Vagina (tissue), 2 donors: Measurements from ENCODE around the gene ST6GALNAC4.

Source experiments
- CTCF ChIP-seq, 3 experiments: fragments of 450-650 bp in 2 of 3; fragments of 200-600 bp in 1 of 3; sonication (generic) in 1 of 3; IDR thresholded peaks; one replicate each; pipeline ENCODE4 v1.5.1; 2017 to 2019; ENCODE audit warnings: antibody characterized with exemption in 3 of 3, mild to moderate bottlenecking in 2 of 3, moderate library complexity in 2 of 3
- POLR2A ChIP-seq, 2 donors: fragments of 450-650 bp; IDR thresholded peaks; one replicate each; pipeline ENCODE4 v1.6.1; 2017; ENCODE audit warnings: antibody characterized with exemption in 2 of 2, mild to moderate bottlenecking in 2 of 2, moderate library complexity in 2 of 2
- POLR2AphosphoS5 ChIP-seq, 2 donors: sonication (generic); formaldehyde crosslinking; IDR thresholded peaks; one replicate each; pipeline ENCODE4 v1.9.0; 2017; ENCODE audit warnings: antibody characterized with exemption in 2 of 2, mild to moderate bottlenecking in 2 of 2, low read depth in 1 of 2; ENCODE audit not compliant: insufficient read depth in 1 of 2

GRCh38 chr9:127920794-127921193 lies 4.0 kb upstream of the ST6GALNAC4 start:
- TF ChIP-seq CTCF (IDR thresholded peaks at IDR 0.05), result no peak
- no peak for TF ChIP-seq POLR2AphosphoS5 (IDR thresholded peaks at IDR 0.05; ENCODE audit: insufficient read depth in 1 of 2, low read depth in 1 of 2)
- TF ChIP-seq POLR2A (IDR thresholded peaks at IDR 0.05), result no peak
